Adipose tissue (tissue), 3 donors: ENCODE measurements around the gene PLN. TPM values are rescaled to one million over a fixed set of nuclear protein-coding genes. Genes with fewer than 3 reads are reported as not detected.

Experiments
- H3K27ac ChIP-seq: one replicate; pipeline ENCODE4 v1.5.1; 2013; ENCODE audit warnings: low read depth, low read length
- WGBS, 3 donors: extraction: QIAGEN DNeasy Blood & Tissue Kit; methylation state at CpG; one replicate each; pipeline ENCODE4 v1.1.7; 2013; 5-methylcytosine and 5-hydroxymethylcytosine counted together
- polyA plus RNA-seq, 3 donors: library from polyadenylated mRNA; stranded (reverse); fragments of 200-250 nt; gene quantifications; one replicate each; pipeline ENCODE4 v1.2.3, GENCODE V29; 2013
- donor health status: healthy with polysubstance abuse.
- donor health status: Bipolar disorder and iron deficiency.
- donor health status: healthy.

PLN gene
- 10 to 100 TPM in 1 of 3 donors, 1 to 10 TPM in 2; 1.1 to 15.3 (median 8.3) TPM for polyA plus RNA-seq

DNA sequence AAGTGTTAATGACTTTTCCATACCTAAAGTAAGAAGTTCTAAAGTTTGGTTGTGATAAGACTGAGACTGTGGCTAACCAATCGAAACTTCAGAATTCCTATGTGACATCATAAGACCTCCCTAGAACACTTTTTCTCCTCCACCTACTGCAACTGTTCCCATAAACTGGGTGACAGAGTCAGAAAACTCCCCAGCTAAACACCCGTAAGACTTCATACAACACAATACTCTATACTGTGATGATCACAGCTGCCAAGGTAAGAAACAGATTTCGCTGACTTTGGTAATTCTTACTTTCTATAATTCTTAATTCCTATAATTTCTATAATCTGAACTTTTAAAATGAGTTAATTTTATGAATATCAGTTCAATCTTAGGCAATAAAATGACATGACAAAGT, at the start of gene PLN:
Gene PLN, plus strand, starts transcription at position 161 of the 400 bp plus-strand sequence. CDS start 10,626 bp downstream, outside the sequence.
- WGBS, 3 donors = 86 to 92% (median 92%) methylated on average over 3 of the region's 3 CpGs
- no peak within 1 kb of the TSS for H3K27ac ChIP-seq

DNA sequence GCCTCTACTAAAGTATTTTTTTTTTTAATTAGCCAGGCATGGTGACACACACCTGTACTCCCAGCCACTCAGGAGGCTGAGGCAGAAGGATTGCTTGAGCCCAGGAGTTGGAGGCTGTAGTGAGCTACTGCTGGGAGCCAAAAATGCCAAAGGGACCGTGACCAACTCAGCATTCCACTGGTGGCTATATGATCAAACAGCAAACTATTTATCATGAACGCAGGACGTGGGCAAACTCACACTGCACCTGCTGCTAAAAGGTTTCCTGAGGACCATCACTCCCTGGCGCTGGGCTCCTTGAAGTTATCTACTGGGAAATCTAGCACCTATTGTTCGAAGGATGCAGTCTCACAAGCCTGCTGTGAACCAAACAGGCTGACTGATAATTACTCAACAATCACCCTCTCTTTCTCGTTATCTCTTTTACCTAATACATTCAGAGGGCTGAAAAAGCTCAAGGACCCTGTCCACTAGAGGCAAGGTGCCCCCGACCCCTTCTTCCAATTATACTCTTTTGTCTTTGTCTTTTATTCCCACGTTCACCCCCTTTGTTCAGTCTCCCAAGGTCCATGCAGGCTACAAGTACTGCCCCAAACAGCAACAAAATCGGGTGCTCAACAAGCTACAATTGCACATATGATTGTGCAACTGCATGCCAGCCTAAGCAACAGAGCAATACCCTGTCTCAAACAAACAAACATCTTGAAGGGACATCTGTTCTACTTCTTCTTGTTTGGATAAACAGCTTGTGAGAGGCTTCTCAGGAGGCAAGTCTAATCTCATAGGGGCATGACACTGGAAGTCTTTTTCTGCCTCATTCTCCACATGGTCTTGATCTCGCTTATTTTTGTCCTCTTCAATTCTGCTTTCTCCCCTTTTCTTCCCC, 47.7 kb upstream of the PLN start:
- 89 to 97% (median 96%) methylated on average over 10 of the region's 10 CpGs for WGBS, 3 donors

DNA sequence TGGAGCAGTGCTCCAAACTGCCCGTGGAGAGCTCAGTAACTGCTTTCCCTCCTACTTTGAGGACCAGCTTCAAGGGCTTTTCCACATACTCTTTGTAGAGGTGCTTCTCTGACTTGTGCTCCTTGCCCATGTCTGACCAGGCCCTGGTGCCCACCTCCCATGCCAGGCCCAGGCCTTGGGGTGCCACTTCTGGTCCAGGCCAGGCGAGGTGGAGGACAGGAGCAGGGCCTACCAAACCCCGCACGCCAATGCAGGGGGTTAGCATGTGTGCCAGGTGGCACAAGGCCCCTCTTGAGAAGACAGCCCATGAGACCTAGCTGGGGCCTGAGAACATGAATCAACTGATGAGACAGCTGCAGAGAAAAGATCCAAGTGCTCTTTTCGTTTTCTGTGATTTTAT, 47.0 kb upstream of the PLN start:
- H3K27ac ChIP-seq = no peak overlapping the region
- 95% methylated on average over 5 of the region's 5 CpGs for WGBS, 3 donors

More for the DNA sequence above, 47.7 kb upstream of the PLN start:
- no peak overlapping the region for H3K27ac ChIP-seq

DNA sequence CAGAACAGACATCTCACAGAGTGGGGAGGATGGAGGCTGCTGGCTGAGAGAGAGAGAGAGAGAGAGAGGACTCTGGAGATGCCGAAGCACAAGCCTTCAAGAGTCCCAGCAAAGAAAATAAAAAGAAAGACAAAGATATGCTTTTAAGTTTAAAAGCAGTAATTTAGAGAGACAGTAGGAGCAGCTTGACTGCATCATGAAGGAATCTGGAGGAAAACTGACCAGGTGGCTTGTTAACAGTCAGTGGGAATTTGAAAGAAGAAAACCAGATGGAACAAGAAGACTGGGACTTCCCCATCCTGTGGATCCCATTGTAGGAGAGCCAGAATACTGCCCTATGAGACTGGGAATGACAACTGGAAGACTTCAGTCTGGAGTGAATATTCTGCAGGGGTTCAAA, 46.3 kb upstream of the PLN start:
- H3K27ac ChIP-seq = no peak overlapping the region

DNA sequence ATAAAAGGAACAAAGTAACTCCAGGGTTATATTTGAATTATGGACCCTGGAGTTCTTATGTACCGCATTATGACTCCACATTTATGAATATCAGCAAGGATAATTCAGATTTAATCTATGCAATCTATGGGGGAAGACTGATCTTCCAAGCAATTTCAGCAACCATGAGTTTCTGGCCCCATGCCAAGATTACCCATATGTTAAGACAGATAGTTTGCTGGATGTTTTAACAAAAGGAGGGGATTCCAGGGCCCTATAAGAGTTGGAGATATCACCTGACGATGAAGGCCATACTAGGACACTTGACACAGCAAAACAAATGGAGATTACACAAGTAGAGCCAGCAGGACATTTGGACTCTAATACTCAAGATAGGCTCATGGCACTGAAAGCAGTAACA, 45.9 kb upstream of the PLN start:
- 68 to 88% (median 68%) methylated on average over 2 of the region's 2 CpGs for WGBS, 3 donors
- no peak overlapping the region for H3K27ac ChIP-seq

More for the DNA sequence above, 46.3 kb upstream of the PLN start:
- 92 to 100% (median 100%) methylated on average over 1 of the region's 1 CpG for WGBS, 3 donors

DNA sequence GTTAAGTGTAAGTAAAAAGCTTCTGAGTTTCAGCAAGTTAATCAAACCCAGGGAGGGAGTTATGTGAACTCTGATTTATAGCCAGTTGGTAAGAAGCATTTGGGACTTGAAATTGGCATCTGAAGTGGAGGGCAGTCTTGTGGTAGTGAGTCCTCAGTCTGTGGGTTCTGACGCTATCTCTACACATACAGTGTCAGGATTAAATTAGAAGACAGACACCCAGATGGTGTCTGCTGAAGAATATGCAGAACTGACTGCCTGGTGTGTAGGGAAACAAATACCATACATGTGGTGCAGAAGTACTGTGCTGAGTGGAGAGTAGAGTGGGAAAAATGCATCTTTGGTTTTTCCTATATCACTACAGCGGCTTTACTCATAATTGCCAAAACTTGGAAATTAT, 43.5 kb upstream of the PLN start:
- WGBS, 3 donors = 95 to 100% (median 100%) methylated on average over 2 of the region's 2 CpGs

DNA sequence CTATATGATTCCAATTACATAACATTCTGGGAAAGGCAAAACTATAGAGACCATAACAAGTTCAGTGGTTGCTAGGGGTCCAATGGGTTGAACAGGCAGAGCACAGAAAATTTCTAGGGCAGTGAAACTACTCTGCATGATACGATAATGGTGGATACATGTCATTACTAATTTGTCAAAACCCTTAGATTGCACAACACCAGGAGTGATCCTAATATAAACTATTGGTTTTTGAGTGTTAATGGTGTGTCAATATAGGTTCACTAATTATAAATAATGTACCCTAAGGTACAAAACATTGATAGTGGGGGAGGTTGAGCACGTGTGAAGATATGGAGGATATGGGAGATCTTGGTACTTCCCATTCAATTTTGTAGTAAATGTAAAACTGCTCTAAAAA, 42.4 kb upstream of the PLN start:
- no peak overlapping the region for H3K27ac ChIP-seq
- WGBS, 3 donors = 92 to 93% (median 93%) methylated on average over 2 of the region's 2 CpGs

More for the DNA sequence above, 43.5 kb upstream of the PLN start:
- no peak overlapping the region for H3K27ac ChIP-seq

DNA sequence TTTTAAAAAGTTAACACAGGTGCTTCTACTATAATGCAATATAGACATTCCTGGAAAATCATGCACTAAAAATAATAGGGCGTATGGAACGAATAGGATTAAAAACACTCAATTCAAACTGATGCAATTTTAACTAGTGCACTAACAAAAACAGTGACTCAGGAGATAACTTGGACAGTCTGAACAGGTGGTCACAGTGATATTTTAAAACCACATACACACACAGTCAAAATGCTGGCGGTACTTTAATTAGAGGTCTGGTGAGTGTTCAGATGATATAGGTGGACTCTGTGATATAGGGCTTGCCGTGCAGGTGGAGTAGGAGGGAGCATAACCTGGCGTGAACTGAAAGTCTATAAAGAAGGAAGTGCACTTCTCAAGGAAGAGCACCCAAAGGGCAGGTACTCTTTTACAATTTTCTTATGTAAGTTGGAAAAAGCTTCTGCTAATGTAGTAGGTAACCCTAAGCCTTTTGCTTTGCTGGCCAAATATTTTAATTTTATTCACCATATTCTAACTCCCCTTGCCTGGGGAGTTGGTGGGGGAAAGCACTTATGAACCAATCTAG, 41.9 kb upstream of the PLN start:
- H3K27ac ChIP-seq = no peak overlapping the region
- 87 to 93% (median 87%) methylated on average over 5 of the region's 5 CpGs for WGBS, 3 donors

DNA sequence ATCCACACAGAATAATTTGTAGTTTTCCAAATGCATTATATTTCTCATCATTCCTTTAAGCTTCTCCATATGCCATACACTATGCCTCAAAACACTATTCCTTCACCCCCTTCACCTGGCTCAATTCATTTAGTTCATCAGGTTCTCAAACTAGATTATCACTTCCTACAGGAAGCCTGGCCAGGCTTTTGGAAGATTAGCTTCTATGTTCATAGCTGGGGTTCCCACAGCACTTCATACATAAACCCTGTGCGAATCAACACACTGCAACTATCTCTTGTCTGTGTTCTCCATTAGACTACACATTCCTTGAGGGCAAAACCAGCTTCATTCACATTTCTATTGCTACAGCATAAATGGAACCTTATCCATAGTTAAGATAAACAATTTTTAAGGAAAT, 40.5 kb upstream of the PLN start:
- WGBS, 3 donors = 91 to 97% (median 96%) methylated on average over 1 of the region's 1 CpG
- H3K27ac ChIP-seq = no peak overlapping the region

DNA sequence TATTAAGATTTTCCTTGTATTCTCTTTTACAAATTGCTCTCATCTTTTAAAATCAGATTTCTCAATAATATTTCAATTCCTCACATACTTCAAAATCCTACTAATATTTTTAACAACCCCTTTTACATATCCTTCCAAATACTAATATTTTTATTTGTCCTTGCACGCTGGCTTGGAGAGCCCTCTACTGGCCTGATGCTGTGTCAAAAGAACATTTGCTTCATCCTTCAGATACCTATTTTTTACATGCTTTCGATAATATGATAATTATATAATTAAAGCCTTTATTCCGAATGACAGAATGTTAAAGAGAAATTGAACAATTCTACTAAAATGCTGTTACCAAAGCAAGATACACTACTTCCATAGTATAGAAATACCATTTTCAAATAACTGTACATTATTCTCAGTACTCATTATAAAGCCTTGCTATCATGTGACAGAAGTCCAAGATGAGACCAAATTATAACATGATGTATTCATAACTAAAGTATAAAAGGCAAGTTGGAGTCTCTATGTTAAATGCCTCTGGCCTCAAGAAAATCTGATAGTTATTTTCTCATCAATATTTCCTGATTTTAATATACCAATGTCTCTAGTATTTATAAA, 39.0 kb upstream of the PLN start:
- H3K27ac ChIP-seq = no peak overlapping the region
- 52 to 74% (median 67%) methylated on average over 3 of the region's 3 CpGs for WGBS, 3 donors

DNA sequence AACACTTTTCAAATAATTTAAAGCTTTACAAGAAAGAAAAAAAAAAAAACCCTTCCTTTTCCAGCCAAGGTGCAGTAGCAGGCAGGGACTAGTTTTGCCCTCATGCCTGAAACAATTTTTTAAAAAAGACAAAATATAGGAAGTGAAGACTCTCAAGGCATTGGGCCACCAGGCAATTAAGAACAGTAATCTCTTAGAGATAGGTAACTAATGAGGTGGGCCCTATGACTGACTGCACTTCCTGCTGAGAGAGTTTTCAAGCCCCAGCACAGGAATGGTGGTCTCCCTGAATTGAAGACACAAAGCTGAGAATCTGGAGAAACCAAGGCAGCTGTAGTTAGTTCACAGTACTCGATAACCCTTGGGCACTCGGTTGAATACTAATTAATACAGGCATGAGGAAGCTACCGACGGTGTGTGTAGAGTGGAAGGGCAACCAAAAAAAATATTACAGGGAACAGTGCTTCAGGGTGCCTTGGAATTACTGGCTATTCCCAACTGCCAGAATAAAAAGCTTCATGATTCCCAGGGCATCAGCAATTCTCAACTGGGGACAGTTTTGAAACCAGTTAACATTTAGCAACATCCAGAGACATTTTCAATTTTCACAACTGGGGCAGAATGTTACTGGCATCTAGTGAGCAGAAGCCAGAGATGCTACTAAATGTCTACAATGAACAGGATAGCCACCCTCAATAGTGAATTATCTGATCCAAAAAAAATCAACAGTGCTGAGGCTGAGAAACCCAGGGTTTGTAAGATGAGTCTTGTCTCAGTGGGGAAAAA, 36.0 kb upstream of the PLN start:
- no peak overlapping the region for H3K27ac ChIP-seq
- 91 to 97% (median 94%) methylated on average over 4 of the region's 4 CpGs for WGBS, 3 donors

DNA sequence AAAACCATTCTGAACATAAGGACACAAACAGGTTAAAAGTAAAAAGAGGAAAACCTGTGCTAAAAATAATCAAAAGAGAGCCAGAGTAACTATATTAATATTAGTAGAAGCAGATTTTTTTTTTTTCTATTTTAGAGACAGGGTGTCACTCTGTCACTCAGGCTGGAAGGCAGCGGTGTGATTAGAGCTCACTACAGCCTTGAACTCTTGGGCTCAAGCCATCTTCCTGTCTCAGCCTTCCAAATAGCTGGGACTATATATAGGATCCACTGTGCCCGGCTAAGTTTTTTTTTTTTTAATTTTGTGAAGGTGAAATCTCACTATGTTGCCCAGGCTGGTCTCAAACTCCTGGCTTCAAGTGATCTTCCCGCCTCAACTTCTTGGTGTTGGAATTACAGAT, 33.4 kb upstream of the PLN start:
- H3K27ac ChIP-seq = no peak overlapping the region
- WGBS, 3 donors = 58 to 82% (median 78%) methylated on average over 3 of the region's 3 CpGs

DNA sequence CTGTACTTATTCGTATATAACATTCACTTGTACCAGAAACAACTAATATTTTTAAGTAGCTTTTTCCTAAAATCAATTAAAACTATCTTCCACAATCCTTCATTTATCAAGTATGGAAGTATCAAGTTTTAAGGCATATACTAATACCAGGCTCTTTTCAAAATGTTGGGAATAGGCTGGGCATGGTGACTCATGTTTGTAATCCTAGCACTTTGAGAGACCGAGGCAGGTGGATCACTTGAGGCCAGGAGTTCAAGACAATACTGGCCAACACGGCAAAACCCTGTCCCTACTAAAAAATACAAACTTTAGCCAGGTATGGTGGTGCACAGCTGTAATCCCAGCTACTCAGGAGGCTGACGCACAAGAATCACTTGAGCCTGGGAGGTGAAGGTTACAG, 25.7 kb upstream of the PLN start:
- no peak overlapping the region for H3K27ac ChIP-seq
- WGBS, 3 donors = 96 to 97% (median 97%) methylated on average over 4 of the region's 4 CpGs

DNA sequence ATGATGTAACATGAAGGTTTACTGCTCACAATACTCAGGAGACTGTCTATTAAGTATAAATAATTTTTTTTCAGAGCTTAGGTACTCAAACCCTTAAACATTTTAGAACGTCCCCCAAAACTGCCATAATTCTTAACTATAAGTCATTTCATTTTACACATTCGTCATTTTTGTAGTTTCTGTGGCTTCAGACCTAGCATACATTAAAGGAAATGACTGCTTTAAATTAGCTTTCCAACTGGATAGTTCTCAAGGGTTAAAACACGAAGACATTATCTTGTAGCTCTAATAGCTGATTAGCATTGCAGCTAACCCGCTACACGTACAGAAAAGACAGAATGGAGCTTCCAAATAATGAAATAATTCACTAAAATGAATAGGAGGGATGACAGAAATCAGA, 24.9 kb upstream of the PLN start:
- 87 to 93% (median 93%) methylated on average over 5 of the region's 5 CpGs for WGBS, 3 donors
- H3K27ac ChIP-seq = no peak overlapping the region

DNA sequence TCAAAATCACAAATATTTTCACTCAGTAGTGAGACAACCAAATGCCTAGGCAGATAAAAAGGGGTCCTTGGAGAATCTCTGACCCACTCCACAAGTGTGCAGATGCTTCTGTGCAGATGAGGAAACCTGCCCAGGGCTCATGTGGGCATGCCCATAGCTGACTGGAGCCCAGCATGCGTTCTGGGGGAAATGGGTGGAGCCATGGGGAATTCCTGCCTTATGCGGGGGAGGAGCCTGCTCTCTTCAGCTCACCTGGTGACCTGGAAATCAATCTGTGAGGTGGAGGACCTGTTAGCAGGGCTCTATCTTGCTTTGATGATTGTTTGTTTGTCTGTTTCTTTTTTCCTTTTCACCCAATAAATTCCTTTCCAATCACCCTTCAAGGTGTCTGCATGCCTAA, 23.4 kb upstream of the PLN start:
- H3K27ac ChIP-seq = no peak overlapping the region
- 65 to 82% (median 70%) methylated on average over 2 of the region's 2 CpGs for WGBS, 3 donors

DNA sequence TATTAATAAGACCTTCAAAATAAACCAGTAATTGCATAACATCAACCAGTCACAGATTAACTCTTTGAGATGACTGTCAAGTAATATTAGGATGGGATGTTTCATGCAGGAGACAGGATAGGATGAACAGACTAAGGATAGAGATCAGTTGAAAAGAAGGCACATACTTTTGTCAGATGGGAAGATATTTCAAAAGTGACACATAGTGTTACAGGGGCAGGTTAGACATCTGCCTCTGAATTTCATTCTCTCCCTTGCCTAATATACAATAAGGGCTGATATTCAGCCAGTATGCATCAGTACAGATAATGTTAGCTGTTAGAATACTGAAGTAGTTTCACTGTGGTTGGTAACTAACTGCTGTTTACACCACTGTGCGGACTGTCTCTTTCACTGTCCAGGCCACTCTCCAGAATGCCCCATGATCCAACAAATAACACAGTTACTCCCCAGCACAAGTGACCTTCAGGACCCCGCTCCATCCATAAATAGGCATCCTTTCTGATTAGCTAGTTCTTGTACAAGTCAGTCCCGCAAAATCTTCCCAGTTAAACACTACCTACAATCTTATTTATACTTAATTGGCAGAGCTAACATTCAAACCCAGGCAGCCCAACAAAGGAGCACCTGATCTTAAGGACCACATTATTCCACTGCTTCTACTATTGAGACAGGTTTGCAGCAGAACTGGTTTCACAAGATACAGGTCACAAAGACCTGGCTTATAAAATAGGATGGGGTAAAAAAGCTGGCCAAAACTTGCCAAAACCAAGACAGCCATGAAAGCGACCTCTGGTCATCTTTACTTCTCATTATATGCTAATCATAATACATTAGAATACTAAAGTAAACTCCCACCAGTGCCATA, 21.9 kb upstream of the PLN start:
- WGBS, 3 donors = 89 to 95% (median 91%) methylated on average over 4 of the region's 4 CpGs
- no peak overlapping the region for H3K27ac ChIP-seq

DNA sequence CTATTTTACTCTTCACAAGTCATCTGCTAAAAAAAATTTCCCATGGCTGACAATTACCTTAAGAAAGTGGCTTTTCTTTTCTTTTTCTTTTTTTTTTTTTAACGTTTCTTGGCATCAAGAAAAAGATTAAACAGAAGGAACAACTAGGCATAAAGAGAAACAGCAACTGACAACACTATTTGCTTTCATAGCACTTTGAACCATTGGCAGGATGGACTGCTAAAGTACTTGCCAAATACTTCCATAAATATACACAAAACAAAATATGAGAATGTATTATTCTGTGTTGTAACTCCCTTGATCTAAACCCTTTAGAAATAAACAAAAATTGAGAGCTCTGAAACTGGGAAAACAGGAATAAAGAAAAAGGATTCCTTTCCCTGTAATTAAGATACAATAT, 20.0 kb upstream of the PLN start:
- WGBS, 3 donors = 6 to 43% (median 39%) methylated on average over 1 of the region's 1 CpG
- no peak overlapping the region for H3K27ac ChIP-seq

DNA sequence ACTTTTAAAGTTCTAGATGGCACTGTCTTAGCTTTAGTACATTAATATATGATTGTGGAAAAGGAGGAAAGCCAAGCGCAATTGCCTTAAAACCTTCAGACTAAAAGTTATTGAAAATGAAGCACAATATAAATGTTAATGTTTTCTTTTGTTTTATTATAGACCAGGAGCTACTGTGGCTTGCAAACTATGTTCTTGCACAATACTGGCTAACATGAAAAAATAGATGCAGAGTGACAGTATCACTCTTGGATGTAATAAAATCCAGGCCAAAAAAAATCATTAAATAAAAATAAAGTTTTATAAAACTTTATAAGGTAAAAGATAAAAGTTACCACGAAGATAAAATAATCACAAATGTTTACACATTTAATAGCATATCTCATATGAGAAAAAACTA, 18.3 kb upstream of the PLN start:
- no peak overlapping the region for H3K27ac ChIP-seq
- 74 to 95% (median 87%) methylated on average over 2 of the region's 2 CpGs for WGBS, 3 donors
